DND-41 (cell line): ENCODE measurements around the gene SHISA9.

Experiments used
- ATAC-seq: fragments of 200-7000 bp; cut with Tn5 transposase; 3 replicates; pipeline ENCODE4 v1.9.1; 2021; ENCODE audit warnings: low read depth; ENCODE audit not compliant: insufficient read depth
- DNase-seq: peaks from one replicate; pipeline ENCODE4 v3.0.0-alpha.2; 2020
- H2AFZ ChIP-seq: 2 replicates; pipeline ENCODE4 v1.6.0; 2012; ENCODE audit warnings: low read depth, low read length
- H3K27ac ChIP-seq: 2 replicates; pipeline ENCODE4 v1.5.1; 2012; ENCODE audit warnings: low read length, inconsistent platforms
- H3K27me3 ChIP-seq: fragments of 200-600 bp; sonication (generic); 2 replicates; pipeline ENCODE4 v1.6.0; 2012; ENCODE audit warnings: low read length, mild to moderate bottlenecking, inconsistent platforms; ENCODE audit not compliant: insufficient read depth, poor library complexity
- H3K36me3 ChIP-seq: 2 replicates; pipeline ENCODE4 v1.5.1; 2012; ENCODE audit warnings: low read length, inconsistent platforms; ENCODE audit not compliant: insufficient read depth
- H3K4me1 ChIP-seq: 2 replicates; pipeline ENCODE4 v1.5.1; 2012; ENCODE audit warnings: mild to moderate bottlenecking, low read length; ENCODE audit not compliant: insufficient read depth
- H3K4me2 ChIP-seq: 2 replicates; pipeline ENCODE4 v1.6.0; 2012; ENCODE audit warnings: mild to moderate bottlenecking, moderate library complexity, low read length, inconsistent platforms; ENCODE audit not compliant: insufficient read depth
- H3K4me3 ChIP-seq, 2 experiments: fragments of 200-600 bp in 1 of 2; shearing (Covaris generic) in 1 of 2; 2 replicates each; pipeline ENCODE4 v1.5.1; 2012 to 2016; ENCODE audit warnings: inconsistent platforms in 2 of 2, low read length in 2 of 2, mild to moderate bottlenecking in 2 of 2, low read depth in 1 of 2, moderate library complexity in 1 of 2
- H3K79me2 ChIP-seq: 2 replicates; pipeline ENCODE4 v1.6.0; 2012; ENCODE audit warnings: low read length, inconsistent platforms; ENCODE audit not compliant: insufficient read depth
- H3K9ac ChIP-seq: 2 replicates; pipeline ENCODE4 v1.6.0; 2012; ENCODE audit warnings: low read depth, mild to moderate bottlenecking, inconsistent platforms, low read length, moderate library complexity
- H3K9me3 ChIP-seq: 2 replicates; pipeline ENCODE4 v1.5.1; 2012; ENCODE audit warnings: low read length, moderate library complexity, mild to moderate bottlenecking, inconsistent platforms; ENCODE audit not compliant: insufficient read depth, severe bottlenecking
- H4K20me1 ChIP-seq: 2 replicates; pipeline ENCODE4 v1.6.0; 2012; ENCODE audit warnings: low read length; ENCODE audit not compliant: insufficient read depth
- CTCF ChIP-seq: IDR thresholded peaks from 2 replicates; pipeline ENCODE4 v1.5.1; 2012; ENCODE audit warnings: borderline replicate concordance, low read length, moderate library complexity, mild to moderate bottlenecking; ENCODE audit not compliant: poor library complexity, severe bottlenecking; ENCODE audit errors: extremely low read depth
- EZH2 ChIP-seq: IDR thresholded peaks from 3 replicates; pipeline ENCODE4 v1.6.1; 2012; ENCODE audit warnings: borderline replicate concordance, low read depth, mild to moderate bottlenecking, moderate library complexity, low read length, inconsistent platforms; ENCODE audit not compliant: severe bottlenecking

Gene SHISA9

DNA sequence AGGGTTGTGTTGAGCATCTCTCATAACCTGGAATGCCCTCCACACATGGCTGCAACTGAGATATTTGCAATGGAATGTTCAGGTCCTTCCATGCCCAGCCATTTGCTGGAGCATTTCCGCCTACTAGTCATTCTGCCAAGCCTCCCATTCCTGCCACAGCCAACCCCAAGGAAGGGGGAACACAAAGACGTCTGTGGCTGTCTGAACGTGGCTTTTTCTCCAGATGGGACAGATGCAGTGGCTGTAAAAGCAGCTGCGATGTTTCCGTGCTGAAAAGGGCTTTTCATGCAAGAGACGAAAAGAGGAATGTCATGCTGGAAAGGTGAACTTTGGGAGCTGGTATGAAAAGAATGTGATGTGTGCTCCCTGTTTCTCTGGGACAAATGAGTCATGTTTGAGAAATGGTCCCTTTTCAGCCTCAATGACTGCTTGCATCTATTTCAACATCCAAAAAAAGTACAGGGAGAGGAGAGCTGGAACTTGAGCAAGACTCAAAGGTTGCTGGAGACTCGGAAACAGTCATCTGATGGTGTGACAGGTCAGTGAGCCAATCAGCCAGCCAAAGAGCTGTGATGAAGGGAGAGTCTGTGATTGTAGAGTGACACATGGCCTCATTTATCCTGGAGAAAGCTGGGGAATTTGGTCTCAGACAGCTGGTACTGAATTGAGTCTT is 208.9 kb downstream of the SHISA9 start:
- Histone ChIP-seq H2AFZ (no peak overlapping the region), H3K27ac (no peak overlapping the region), H3K9ac (no peak overlapping the region), H3K4me2 (no peak overlapping the region), H3K27me3 (no peaks in the 10 kb centered on the region), H3K4me3 (no peak overlapping the region), H3K9me3 (no peaks in the 10 kb centered on the region), H3K36me3 (no peaks in the 10 kb centered on the region), H3K4me1 (no peaks in the 10 kb centered on the region), H4K20me1 (no peaks in the 10 kb centered on the region), H3K79me2 (no peaks in the 10 kb centered on the region)
- no peak for TF ChIP-seq CTCF
- TF ChIP-seq EZH2, result no peak
- DNase-seq, result no peak
- no peak for ATAC-seq

- DNase-seq (no peak), ATAC-seq (no peak)
- no peak overlapping the region for H3K4me2 ChIP-seq
- no peaks in the 10 kb centered on the region for H3K27me3 ChIP-seq
- H2AFZ ChIP-seq, result no peak overlapping the region
- H3K79me2 ChIP-seq, result no peaks in the 10 kb centered on the region
- H3K36me3 ChIP-seq, result no peaks in the 10 kb centered on the region
- no peak overlapping the region for H3K27ac ChIP-seq
- no peaks in the 10 kb centered on the region for H3K4me1 ChIP-seq
- no peaks in the 10 kb centered on the region for H3K9me3 ChIP-seq
- TF ChIP-seq EZH2 (no peak), CTCF (no peak)
- no peak overlapping the region for H3K9ac ChIP-seq
- no peak overlapping the region for H3K4me3 ChIP-seq
- H4K20me1 ChIP-seq, result no peaks in the 10 kb centered on the region
Measured at GRCh38 chr16:13111747-13112146, 210.3 kb downstream of the SHISA9 start.

DNA sequence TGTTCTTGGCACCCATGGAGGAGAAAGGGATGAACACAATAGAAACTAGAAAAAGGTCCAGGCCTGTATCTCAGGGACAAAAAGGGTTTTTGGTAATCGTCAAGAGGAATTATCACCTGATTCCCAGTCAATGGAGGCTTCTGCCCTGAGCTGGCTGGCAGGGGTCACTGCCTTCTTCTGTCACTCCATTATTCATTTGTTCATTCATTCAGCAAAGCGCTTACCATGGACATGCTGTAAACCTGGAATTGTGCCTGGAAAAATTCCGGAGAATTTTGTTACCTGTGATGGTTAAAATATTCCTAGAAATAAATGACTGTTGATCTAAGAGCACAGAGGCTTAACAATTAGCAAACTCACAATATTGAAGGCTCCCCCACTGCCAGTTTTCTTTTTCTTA is 212.3 kb downstream of the SHISA9 start:
- Histone ChIP-seq H3K4me1 (no peaks in the 10 kb centered on the region), H3K4me3 (no peak overlapping the region), H4K20me1 (no peaks in the 10 kb centered on the region), H3K9ac (no peak overlapping the region), H3K4me2 (no peak overlapping the region), H2AFZ (no peak overlapping the region), H3K27me3 (no peaks in the 10 kb centered on the region), H3K9me3 (no peaks in the 10 kb centered on the region), H3K27ac (no peak overlapping the region), H3K79me2 (no peaks in the 10 kb centered on the region), H3K36me3 (no peaks in the 10 kb centered on the region)
- DNase-seq (no peak), ATAC-seq (no peak)
- TF ChIP-seq EZH2 (no peak), CTCF (no peak)

- no peak for TF ChIP-seq CTCF
- TF ChIP-seq EZH2, result no peak
- Histone ChIP-seq H3K9me3 (no peaks in the 10 kb centered on the region), H3K4me1 (no peaks in the 10 kb centered on the region), H4K20me1 (no peaks in the 10 kb centered on the region), H3K27ac (no peak overlapping the region), H3K4me3 (no peak overlapping the region), H3K79me2 (no peaks in the 10 kb centered on the region), H3K4me2 (no peak overlapping the region), H2AFZ (no peak overlapping the region), H3K9ac (no peak overlapping the region), H3K36me3 (no peaks in the 10 kb centered on the region), H3K27me3 (no peaks in the 10 kb centered on the region)
- no peak for DNase-seq
- ATAC-seq, result no peak
Measured at GRCh38 chr16:13118091-13118490, 216.7 kb downstream of the SHISA9 start.
